Uterus (tissue), 2 donors: Measurements from ENCODE around the gene ATF7.

ENCODE experiments used
- POLR2A ChIP-seq, 2 donors: fragments of 450-650 bp; IDR thresholded peaks; one replicate each; pipeline ENCODE4 v1.6.1; 2016; ENCODE audit warnings: antibody characterized with exemption in 2 of 2, mild to moderate bottlenecking in 1 of 2, moderate library complexity in 1 of 2
- TF ChIP-seq, protein P1 (sequence below), 4 experiments: fragments of 200-600 bp in 2 of 4; fragments of 450-650 bp in 2 of 4; sonication (generic) in 2 of 4; IDR thresholded peaks; one replicate each; pipeline ENCODE4 v1.5.1; 2016 to 2019; ENCODE audit warnings: antibody characterized with exemption in 4 of 4, mild to moderate bottlenecking in 2 of 4, moderate library complexity in 1 of 4

DNA sequence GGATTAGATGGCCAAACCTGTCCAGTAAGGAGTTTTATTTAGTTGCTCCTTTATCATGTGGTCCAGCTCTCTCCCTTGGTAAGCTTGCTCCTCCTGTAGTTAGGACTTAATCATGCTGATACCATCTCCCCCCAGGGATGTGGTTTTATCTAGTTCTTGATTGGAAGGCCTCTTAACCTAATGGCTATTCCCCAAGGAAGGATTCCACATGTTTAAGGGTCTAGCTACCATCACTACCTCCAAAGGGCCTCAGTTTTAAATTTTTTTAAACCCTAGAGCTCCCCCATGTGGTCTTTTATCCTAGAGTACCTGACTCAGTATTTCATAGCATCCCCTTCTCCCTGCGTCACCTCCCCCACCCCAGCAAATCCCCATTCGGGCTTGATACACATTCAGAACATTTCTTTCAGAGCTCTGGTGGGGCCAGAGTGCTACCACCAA, 149.4 kb downstream of the ATF7 start:
- no peak for TF ChIP-seq POLR2A (IDR thresholded peaks at IDR 0.05)
- TF ChIP-seq, protein P1, sequence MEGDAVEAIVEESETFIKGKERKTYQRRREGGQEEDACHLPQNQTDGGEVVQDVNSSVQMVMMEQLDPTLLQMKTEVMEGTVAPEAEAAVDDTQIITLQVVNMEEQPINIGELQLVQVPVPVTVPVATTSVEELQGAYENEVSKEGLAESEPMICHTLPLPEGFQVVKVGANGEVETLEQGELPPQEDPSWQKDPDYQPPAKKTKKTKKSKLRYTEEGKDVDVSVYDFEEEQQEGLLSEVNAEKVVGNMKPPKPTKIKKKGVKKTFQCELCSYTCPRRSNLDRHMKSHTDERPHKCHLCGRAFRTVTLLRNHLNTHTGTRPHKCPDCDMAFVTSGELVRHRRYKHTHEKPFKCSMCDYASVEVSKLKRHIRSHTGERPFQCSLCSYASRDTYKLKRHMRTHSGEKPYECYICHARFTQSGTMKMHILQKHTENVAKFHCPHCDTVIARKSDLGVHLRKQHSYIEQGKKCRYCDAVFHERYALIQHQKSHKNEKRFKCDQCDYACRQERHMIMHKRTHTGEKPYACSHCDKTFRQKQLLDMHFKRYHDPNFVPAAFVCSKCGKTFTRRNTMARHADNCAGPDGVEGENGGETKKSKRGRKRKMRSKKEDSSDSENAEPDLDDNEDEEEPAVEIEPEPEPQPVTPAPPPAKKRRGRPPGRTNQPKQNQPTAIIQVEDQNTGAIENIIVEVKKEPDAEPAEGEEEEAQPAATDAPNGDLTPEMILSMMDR (IDR thresholded peaks at IDR 0.05): no peak
